GM19099 (cell line): ENCODE data around the gene BCR.

Experiments used
- POLR2A ChIP-seq: IDR thresholded peaks from 3 replicates; pipeline ENCODE4 v1.6.1; 2011; ENCODE audit warnings: low read depth; ENCODE audit not compliant: insufficient read length; ENCODE audit errors: extremely low read depth

BCR gene

GRCh38 chr22:23180893-23181720 lies 798 bp downstream of the BCR start:
- no peak for TF ChIP-seq POLR2A

DNA sequence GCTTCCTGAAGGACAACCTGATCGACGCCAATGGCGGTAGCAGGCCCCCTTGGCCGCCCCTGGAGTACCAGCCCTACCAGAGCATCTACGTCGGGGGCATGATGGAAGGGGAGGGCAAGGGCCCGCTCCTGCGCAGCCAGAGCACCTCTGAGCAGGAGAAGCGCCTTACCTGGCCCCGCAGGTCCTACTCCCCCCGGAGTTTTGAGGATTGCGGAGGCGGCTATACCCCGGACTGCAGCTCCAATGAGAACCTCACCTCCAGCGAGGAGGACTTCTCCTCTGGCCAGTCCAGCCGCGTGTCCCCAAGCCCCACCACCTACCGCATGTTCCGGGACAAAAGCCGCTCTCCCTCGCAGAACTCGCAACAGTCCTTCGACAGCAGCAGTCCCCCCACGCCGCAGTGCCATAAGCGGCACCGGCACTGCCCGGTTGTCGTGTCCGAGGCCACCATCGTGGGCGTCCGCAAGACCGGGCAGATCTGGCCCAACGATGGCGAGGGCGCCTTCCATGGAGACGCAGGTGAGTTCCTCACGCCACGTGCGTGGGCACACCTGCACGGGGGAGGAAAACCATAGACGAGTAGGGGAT lies 1.5 kb downstream of the BCR start:
- no peak for TF ChIP-seq POLR2A

- no peak for TF ChIP-seq POLR2A
These were observed 2.2 kb downstream of the BCR start for GRCh38 chr22:23182309-23183060.

- no peak for TF ChIP-seq POLR2A
These were observed 2.9 kb downstream of the BCR start for GRCh38 chr22:23183061-23183698.

- TF ChIP-seq POLR2A = no peak
These were observed 3.9 kb downstream of the BCR start for GRCh38 chr22:23184100-23184763.

DNA sequence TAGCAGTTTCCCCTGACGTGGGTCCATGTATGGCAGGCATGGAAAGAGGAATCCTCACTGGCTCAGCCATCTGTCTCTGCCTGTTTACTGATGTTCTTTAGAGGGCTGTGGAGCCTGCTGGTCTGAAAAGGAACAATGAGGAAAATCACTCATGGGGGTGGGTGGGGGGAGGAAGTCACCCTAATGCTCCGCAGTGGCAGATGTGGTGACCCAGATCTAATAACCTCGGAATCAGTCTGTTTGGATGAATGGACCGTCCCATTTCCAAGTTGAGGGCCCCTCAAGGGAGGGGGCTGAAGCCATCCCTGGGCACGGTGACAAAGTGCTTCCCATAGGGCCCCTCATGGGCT lies 4.4 kb downstream of the BCR start:
- TF ChIP-seq POLR2A = no peak

DNA sequence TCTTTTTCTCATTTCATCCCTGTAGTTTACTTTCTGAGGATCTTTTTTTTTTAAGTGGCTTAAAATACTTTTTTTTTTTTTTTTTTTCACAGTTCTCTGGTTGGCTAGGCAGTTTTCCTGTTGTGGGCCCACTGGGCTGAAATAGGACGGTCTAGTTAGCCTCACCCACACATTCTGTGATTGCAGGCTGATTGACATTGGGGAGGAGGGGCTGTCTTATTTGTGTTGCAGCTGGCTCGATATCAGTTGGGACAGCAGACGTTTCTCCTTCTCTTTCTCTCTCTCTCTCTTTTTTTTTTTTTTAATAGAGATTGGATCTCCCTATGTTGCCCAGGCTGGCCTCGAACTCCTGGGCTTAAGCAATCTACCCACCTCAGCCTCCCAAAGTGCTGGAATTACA lies 6.9 kb downstream of the BCR start:
- no peak for TF ChIP-seq POLR2A

- no peak for TF ChIP-seq POLR2A
These were observed 7.8 kb downstream of the BCR start for GRCh38 chr22:23187871-23188700.

DNA sequence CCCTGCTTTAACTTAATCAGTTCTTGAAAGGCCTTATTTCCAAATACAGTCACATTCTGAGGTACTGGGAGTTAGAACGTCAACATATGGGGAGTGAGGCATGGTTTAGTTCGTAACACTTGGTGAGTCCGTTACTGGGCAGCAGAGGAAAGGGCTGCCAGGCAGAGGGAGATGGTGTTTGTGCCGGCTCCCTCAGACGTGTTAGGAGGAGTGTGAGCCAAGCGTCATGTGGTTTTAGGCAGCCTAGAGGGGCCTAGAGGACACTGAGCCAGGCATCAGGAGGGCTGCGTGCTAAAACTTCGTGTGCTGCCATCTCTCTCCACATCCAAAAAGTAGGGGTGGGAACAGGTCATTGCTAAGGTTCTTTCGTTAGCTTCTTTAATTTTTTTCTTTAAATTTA lies 10.2 kb downstream of the BCR start:
- no peak for TF ChIP-seq POLR2A

GRCh38 chr22:23192133-23192532 lies 11.8 kb downstream of the BCR start:
- no peak for TF ChIP-seq POLR2A

GRCh38 chr22:23192558-23192957 lies 12.2 kb downstream of the BCR start:
- no peak for TF ChIP-seq POLR2A

GRCh38 chr22:23193196-23193827 lies 13.0 kb downstream of the BCR start:
- no peak for TF ChIP-seq POLR2A

GRCh38 chr22:23193882-23194281 lies 13.6 kb downstream of the BCR start:
- TF ChIP-seq POLR2A = no peak

DNA sequence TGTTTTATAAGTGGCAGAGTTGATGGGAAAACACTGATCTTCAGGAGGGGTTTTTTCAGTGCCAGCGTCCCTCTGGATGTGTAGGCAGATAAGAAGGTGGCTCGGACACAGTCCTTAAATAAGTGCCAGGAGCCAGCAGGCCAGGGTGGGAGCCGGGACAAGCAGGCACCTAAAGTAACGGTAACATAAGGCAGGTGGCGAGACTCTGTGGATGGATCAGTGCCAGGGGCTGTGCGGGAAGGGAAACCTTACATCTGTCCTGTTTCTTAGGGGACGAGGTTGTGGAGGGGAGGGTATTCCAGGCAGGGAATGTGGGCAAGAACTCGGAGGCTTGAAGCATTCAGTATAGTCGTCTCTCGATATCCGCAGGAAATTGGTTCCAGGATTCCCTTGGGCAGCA lies 15.9 kb downstream of the BCR start:
- TF ChIP-seq POLR2A = no peak
